WERI-Rb-1 (cell line): Measurements from ENCODE around the gene HNF1A.

Experiments used
- DNase-seq: peaks from one replicate; pipeline ENCODE4 v3.0.0-alpha.2; 2020
- H3K27ac ChIP-seq: fragments of 250-450 bp; sonication (Bioruptor Pico); 2 replicates; pipeline ENCODE4 v1.5.1; 2020; ENCODE audit warnings: mild to moderate bottlenecking, moderate library complexity
- H3K27me3 ChIP-seq: fragments of 250-450 bp; sonication (Bioruptor Pico); 2 replicates; pipeline ENCODE4 v1.5.1; 2021; ENCODE audit warnings: mild to moderate bottlenecking, low read depth, moderate library complexity; ENCODE audit not compliant: insufficient read depth, severe bottlenecking
- H3K36me3 ChIP-seq: fragments of 250-450 bp; sonication (Bioruptor Pico); 2 replicates; pipeline ENCODE4 v1.5.1; 2020; ENCODE audit warnings: mild to moderate bottlenecking, moderate library complexity
- H3K4me3 ChIP-seq: 2 replicates; pipeline ENCODE4 v1.5.1; 2011; ENCODE audit warnings: low read depth, mild to moderate bottlenecking, control low read depth, low read length
- H3K9me3 ChIP-seq: fragments of 250-450 bp; sonication (Bioruptor Pico); 2 replicates; pipeline ENCODE4 v1.5.1; 2021; ENCODE audit warnings: mild to moderate bottlenecking, moderate library complexity; ENCODE audit not compliant: severe bottlenecking
- CTCF ChIP-seq: IDR thresholded peaks from 2 replicates; pipeline ENCODE4 v1.5.1; 2011; ENCODE audit warnings: low read depth, mild to moderate bottlenecking, control low read depth, inconsistent platforms, low read length

HNF1A gene

GRCh38 chr12:120994589-120995337 lies 16.4 kb downstream of the HNF1A start:
- Histone ChIP-seq H3K4me3 (no peak overlapping the region), H3K27ac (no peak overlapping the region), H3K9me3 (no peaks in the 10 kb centered on the region), H3K36me3 (no peaks in the 10 kb centered on the region), H3K27me3 (peaks cover 6% of the 10 kb centered on the region)
- TF ChIP-seq CTCF = no peak
- no peak for DNase-seq

GRCh38 chr12:120996133-120996746 lies 17.9 kb downstream of the HNF1A start:
- DNase-seq = no peak
- Histone ChIP-seq H3K27ac (no peak overlapping the region), H3K4me3 (no peak overlapping the region), H3K36me3 (no peaks in the 10 kb centered on the region), H3K27me3 (peaks cover 6% of the 10 kb centered on the region), H3K9me3 (no peaks in the 10 kb centered on the region)
- no peak for TF ChIP-seq CTCF

- no peaks in the 10 kb centered on the region for H3K36me3 ChIP-seq
- TF ChIP-seq CTCF = no peak
- no peaks in the 10 kb centered on the region for H3K9me3 ChIP-seq
- DNase-seq = no peak
- peaks cover 6% of the 10 kb centered on the region for H3K27me3 ChIP-seq
- H3K27ac ChIP-seq = no peak overlapping the region
- no peak overlapping the region for H3K4me3 ChIP-seq
These were observed 19.1 kb downstream of the HNF1A start for GRCh38 chr12:120997448-120997847.

- no peak for DNase-seq
- Histone ChIP-seq H3K4me3 (no peak overlapping the region), H3K27ac (no peak overlapping the region), H3K9me3 (no peaks in the 10 kb centered on the region), H3K36me3 (peaks cover 4% of the 10 kb centered on the region), H3K27me3 (peaks cover 2% of the 10 kb centered on the region)
- TF ChIP-seq CTCF = no peak
These were observed 20.1 kb downstream of the HNF1A start for GRCh38 chr12:120998435-120998834.

- no peak for TF ChIP-seq CTCF
These were observed 21.1 kb downstream of the HNF1A start for GRCh38 chr12:120999191-121000120.

More at GRCh38 chr12:120999191-121000120, 21.1 kb downstream of the HNF1A start:
- no peak overlapping the region for H3K4me3 ChIP-seq
- peaks cover 13% of the 10 kb centered on the region for H3K36me3 ChIP-seq
- H3K27me3 ChIP-seq = no peaks in the 10 kb centered on the region
- DNase-seq = no peak
- H3K9me3 ChIP-seq = no peaks in the 10 kb centered on the region
- H3K27ac ChIP-seq = no peak overlapping the region
